ENCODE data around the gene CTCFL.

Gene CTCFL

DNA sequence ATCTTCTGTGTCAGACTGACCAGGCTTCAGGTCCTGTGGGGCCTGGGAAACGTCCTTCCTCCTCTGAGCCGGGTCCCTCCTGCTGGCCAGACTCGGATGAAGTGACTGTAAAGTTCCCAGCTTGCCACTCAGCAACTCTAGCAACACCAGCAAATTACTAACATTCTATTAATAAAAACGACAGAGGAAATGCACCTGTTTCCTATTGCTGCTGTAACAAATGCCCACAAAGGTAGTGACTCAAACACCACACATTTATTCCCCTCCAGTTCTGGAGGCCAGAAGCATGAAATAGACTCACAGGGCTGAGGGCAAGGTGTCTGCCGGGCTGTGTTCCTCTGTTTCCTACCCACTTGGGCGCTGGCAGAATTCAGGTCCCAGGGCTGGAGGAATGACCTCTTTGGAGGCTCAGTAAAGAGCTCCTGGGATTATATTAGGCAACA lies 48.8 kb downstream of the CTCFL start:
- H3F3A ChIP-seq (ENCODE audit: control insufficient read depth, insufficient read depth), result peaks cover 53% of the 10 kb centered on the region
- H3K27ac ChIP-seq (ENCODE audit: low read depth, low read length), result peak overlapping the region; percentile 95
- TF ChIP-seq, protein P1, sequence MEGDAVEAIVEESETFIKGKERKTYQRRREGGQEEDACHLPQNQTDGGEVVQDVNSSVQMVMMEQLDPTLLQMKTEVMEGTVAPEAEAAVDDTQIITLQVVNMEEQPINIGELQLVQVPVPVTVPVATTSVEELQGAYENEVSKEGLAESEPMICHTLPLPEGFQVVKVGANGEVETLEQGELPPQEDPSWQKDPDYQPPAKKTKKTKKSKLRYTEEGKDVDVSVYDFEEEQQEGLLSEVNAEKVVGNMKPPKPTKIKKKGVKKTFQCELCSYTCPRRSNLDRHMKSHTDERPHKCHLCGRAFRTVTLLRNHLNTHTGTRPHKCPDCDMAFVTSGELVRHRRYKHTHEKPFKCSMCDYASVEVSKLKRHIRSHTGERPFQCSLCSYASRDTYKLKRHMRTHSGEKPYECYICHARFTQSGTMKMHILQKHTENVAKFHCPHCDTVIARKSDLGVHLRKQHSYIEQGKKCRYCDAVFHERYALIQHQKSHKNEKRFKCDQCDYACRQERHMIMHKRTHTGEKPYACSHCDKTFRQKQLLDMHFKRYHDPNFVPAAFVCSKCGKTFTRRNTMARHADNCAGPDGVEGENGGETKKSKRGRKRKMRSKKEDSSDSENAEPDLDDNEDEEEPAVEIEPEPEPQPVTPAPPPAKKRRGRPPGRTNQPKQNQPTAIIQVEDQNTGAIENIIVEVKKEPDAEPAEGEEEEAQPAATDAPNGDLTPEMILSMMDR (IDR thresholded peaks at IDR 0.05; ENCODE audit: low read depth, low read length, poor library complexity, severe bottlenecking), result no peak
- no peak for TF ChIP-seq EZH2phosphoT487 (IDR thresholded peaks at IDR 0.05; ENCODE audit: borderline replicate concordance, low read length)
- H3K4me1 ChIP-seq (ENCODE audit: control insufficient read depth, low read length), result peaks cover 100% of the 10 kb centered on the region
- H3K9me2 ChIP-seq (replicated peaks; ENCODE audit: control insufficient read depth, low read length), result no peaks in the 10 kb centered on the region
- peak overlapping the region; percentile 60 for H3K4me3 ChIP-seq (ENCODE audit: low read length)
- H4K20me1 ChIP-seq (ENCODE audit: control insufficient read depth, insufficient read depth, low read depth, low read length), result no peaks in the 10 kb centered on the region
- peaks cover 5% of the 10 kb centered on the region for H3K36me3 ChIP-seq (ENCODE audit: control insufficient read depth, low read length)
- no peaks in the 10 kb centered on the region for H3K79me2 ChIP-seq (ENCODE audit: control insufficient read depth, low read length)
- peaks cover 6% of the 10 kb centered on the region; the same call in 1 of the 2 replicates for H3K9me3 ChIP-seq (ENCODE audit: control insufficient read depth, insufficient read depth, low read length)
- peak overlapping the region; percentile 91 for H3K4me2 ChIP-seq (ENCODE audit: low read length)
- H3K27me3 ChIP-seq (ENCODE audit: control insufficient read depth, low read length), result no peaks in the 10 kb centered on the region

DNA sequence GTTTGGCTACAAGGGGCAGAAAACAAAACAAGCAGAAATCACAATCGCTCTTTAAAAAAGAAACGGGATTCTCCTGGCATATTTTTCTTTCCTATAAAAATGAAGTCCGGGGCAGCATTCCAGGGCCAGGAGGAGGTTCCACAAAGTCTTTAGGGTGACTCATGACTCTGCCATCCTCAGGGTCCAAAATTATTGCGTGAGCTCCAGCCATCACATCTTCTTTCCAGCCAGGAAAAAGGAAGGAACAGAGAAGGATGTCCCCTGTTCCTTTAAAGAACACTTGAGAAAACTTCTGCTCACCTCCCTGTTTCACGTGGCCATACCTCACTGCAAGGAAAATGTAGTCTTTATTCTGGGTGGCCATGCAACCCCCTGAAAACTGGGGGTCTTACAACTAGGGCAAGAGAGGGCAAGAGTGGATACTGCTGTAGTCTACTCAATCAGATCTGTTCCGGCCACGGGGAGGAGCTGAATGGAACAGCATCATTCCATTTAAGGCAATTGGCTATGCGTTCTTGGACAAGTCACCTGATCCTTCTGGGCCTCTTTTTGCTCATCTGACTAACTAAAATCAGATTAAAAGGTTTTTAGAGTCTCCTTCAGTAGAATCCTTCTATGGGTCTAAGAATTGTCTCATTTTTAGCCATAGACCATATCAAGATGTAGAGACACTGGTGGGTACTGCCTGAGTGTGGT lies 49.4 kb downstream of the CTCFL start:
- Histone ChIP-seq H3K9me2 (replicated peaks; ENCODE audit: control insufficient read depth, low read length) (no peaks in the 10 kb centered on the region), H3K4me1 (ENCODE audit: control insufficient read depth, low read length) (peaks cover 100% of the 10 kb centered on the region)

DNA sequence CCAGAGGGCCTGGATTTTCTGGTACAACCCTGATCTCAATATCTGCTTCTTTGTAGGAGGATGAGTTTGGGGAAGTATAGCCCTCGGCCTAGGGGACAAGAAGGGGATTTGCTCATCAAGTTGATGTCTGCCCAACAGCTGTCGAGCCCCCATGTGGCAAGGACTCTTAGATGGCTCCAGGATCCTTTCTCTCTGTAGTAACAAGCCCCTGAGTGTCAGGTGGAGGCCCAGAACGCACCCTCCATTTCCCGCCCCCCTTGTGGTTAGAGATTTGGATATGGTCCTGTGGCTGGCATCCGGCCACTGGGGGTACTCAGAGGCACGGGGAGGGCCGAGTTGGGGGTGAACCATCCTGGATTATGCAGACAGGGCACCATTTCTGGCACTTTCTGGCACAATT lies 50.1 kb downstream of the CTCFL start:
- Histone ChIP-seq H3K36me3 (ENCODE audit: control insufficient read depth, low read length) (peaks cover 5% of the 10 kb centered on the region; the same call in 1 of the 2 replicates), H3F3A (ENCODE audit: control insufficient read depth, insufficient read depth) (peaks cover 49% of the 10 kb centered on the region), H3K4me3 (ENCODE audit: low read length) (peak overlapping the region; percentile 60), H3K4me2 (ENCODE audit: low read length) (peak overlapping the region; percentile 91), H3K9me3 (ENCODE audit: control insufficient read depth, insufficient read depth, low read length) (peaks cover 6% of the 10 kb centered on the region; the same call in 1 of the 2 replicates), H3K4me1 (ENCODE audit: control insufficient read depth, low read length) (peaks cover 100% of the 10 kb centered on the region), H4K20me1 (ENCODE audit: control insufficient read depth, insufficient read depth, low read depth, low read length) (no peaks in the 10 kb centered on the region), H3K9me2 (replicated peaks; ENCODE audit: control insufficient read depth, low read length) (no peaks in the 10 kb centered on the region), H3K27ac (ENCODE audit: low read depth, low read length) (peak overlapping the region; percentile 95), H3K27me3 (ENCODE audit: control insufficient read depth, low read length) (no peaks in the 10 kb centered on the region), H3K79me2 (ENCODE audit: control insufficient read depth, low read length) (no peaks in the 10 kb centered on the region)
- TF ChIP-seq, protein P1 (IDR thresholded peaks at IDR 0.05; ENCODE audit: low read depth, low read length, poor library complexity, severe bottlenecking), result no peak
- TF ChIP-seq EZH2phosphoT487 (IDR thresholded peaks at IDR 0.05; ENCODE audit: borderline replicate concordance, low read length), result no peak

More for the DNA sequence above, 49.4 kb downstream of the CTCFL start:
- Histone ChIP-seq H3K9me3 (ENCODE audit: control insufficient read depth, insufficient read depth, low read length) (peaks cover 6% of the 10 kb centered on the region; the same call in 1 of the 2 replicates), H3K36me3 (ENCODE audit: control insufficient read depth, low read length) (peaks cover 5% of the 10 kb centered on the region), H4K20me1 (ENCODE audit: control insufficient read depth, insufficient read depth, low read depth, low read length) (no peaks in the 10 kb centered on the region), H3K27me3 (ENCODE audit: control insufficient read depth, low read length) (no peaks in the 10 kb centered on the region), H3K4me3 (ENCODE audit: low read length) (peak overlapping the region; percentile 60), H3K4me2 (ENCODE audit: low read length) (peak overlapping the region; percentile 91), H3K27ac (ENCODE audit: low read depth, low read length) (peak overlapping the region; percentile 95), H3K79me2 (ENCODE audit: control insufficient read depth, low read length) (no peaks in the 10 kb centered on the region), H3F3A (ENCODE audit: control insufficient read depth, insufficient read depth) (peaks cover 49% of the 10 kb centered on the region)
- TF ChIP-seq, protein P1 (IDR thresholded peaks at IDR 0.05; ENCODE audit: low read depth, low read length, poor library complexity, severe bottlenecking), result no peak
- TF ChIP-seq EZH2phosphoT487 (IDR thresholded peaks at IDR 0.05; ENCODE audit: borderline replicate concordance, low read length), result no peak
